Activated CD4-positive, alpha-beta T cell treated with anti-CD3 and anti-CD28 coated beads, Interleukin-10, Interleukin-2, amounts not matched to agents 100 ng/mL and 50 ng/mL, durations not matched to agents 16 hours and 8 hours (primary cell): ENCODE results near the gene ERC1.
A peak's percentile ranks its signal among the peaks of the same experiment; 100 is the strongest.
"Not testable (repeated sequence)": the region's sequence is repeated elsewhere in the genome, so short reads cannot be mapped to it uniquely, and the experiment has no call there.

Experiments
- DNase-seq: peaks from one replicate; pipeline ENCODE4 v3.0.0-alpha.2; 2020

The ERC1 gene

GRCh38 chr12:1197264-1198018 is 206.4 kb downstream of the ERC1 start:
- DNase-seq: no peak

DNA sequence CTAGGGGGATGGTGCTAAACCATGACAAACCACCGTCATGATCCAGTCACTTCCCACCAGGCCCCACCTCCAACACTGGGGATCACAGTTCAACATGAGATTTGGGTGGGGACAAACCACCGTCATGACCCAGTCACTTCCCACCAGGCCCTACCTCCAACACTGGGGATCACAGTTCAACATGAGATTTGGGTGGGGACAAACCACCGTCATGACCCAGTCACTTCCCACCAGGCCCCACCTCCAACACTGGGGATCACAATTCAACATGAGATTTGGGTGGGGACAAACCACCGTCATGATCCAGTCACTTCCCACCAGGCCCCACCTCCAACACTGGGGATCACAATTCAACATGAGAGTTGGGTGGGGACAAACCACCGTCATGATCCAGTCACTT is 207.8 kb downstream of the ERC1 start:
- DNase-seq: not testable (repeated sequence)

GRCh38 chr12:1199700-1200099 is 208.7 kb downstream of the ERC1 start:
- DNase-seq: no peak

DNA sequence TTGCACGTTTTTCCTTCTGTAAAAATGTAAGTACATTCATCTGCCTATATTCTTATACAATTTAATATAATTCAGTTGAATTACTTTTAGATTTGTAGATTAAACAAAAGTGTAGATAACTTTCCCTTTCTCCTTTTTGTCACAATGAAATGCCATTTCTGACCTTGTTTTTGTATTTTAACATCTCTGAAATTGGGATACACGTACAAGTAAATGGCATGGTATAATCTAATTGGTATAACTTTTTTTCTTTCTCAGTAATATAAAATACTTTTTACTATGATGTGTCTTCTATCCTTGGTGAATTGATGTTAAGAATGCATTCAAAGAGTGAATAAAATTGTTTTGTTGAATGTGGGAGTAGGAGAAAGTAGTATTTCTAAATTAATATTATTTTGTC is 210.0 kb downstream of the ERC1 start:
- no peak for DNase-seq

DNA sequence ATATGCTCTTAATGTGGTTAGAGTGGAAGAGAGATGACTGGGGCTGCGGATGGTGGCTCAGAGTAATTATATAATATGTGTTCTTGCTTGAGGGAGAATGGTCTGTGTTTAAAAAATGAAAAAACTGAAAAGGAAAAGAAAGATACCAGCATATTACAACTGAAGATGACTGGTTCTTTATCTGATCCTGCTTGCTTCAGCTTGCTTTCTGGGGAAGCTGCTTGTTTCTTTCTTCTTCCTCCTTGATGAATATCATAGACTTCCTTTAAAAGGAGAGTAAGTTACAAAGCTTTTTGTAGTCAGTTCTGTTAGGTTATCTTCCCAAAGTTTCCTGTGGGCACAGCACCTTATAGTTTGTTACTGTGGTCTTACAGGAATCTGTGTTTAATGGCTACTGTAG is 210.9 kb downstream of the ERC1 start:
- no peak for DNase-seq

DNA sequence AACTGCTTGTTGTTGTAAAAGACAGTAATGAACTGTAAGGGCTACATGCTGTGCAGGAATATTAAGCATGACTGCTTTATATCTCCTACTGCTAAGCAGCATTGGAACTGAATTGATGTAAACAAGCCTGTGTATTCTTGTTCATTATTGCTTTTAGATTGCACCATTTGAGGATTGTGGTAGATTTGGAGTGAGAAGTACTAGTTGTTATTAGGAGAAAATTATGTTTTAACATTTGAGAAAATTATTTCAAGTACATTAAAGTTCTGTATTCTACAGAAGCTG is 212.7 kb downstream of the ERC1 start:
- no peak for DNase-seq

- DNase-seq: peak; percentile 56
Observed at GRCh38 chr12:1204581-1205121, 213.6 kb downstream of the ERC1 start.

DNA sequence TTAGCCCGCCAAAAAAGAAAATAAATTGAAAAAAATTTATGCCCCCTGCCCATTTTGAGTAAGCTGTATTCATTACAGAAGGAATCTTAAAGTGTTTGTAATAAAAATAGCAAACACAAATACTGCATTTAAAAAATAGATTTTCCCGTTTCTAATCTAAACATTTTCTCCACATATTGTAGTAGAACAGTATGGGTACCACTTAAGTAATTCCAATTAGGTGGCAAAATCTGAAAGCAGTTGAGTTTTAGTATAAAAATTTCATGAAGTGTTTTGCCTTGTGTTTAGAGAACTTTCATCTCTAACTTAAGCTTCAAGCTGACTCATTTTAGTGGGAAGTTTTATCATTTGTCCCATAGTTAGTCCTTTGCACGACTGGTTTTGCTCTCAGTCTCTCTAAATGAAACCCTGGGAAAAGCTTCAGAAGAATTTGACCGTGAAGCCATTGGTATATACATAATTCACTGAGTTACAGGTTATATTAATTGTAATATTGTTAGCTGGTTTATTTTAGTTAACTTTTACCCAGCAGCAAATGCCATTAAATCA is 214.6 kb downstream of the ERC1 start:
- no peak for DNase-seq

GRCh38 chr12:1206118-1206734 is 215.2 kb downstream of the ERC1 start:
- no peak for DNase-seq

DNA sequence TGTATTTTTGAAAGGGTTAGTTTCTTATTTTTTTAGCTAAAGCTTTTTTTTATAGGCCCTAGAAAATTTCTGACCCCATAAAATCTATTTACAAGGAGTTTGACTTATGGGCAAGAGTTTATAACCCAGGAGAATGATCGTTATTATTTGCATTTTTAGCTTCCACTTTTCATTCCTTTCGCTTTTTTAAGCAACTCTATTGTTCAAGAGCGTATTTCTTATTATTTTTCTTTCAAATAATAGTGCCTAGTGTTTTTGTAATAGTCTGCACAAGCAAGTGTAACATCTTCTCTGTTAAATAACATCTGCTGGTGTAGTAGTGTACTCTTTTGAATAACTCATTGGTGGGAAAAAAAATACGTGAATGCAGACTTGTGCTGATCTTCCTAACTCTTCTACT is 216.3 kb downstream of the ERC1 start:
- no peak for DNase-seq

GRCh38 chr12:1208719-1209118 is 217.7 kb downstream of the ERC1 start:
- DNase-seq: not testable (repeated sequence)

GRCh38 chr12:1212526-1212925 is 221.5 kb downstream of the ERC1 start:
- no peak for DNase-seq

DNA sequence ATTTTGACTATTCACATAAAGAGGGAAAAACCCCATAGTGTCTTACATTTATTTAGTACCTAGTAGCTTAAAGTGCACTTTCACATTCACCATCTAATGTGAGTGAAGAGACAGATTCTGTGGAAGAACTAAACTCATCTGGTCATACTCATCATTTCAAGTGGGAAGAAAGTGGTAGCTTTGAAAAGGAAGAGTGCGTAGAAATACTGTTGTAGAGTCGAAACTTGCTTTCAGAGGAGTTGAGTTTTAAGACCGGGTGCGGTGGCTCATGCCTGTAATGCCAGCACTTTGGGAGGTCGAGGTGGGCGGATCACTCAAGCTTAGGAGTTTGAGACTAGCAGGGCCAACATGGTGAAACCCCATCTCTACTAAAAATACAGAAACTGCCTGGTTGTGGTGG is 222.2 kb downstream of the ERC1 start:
- peak; percentile 24 for DNase-seq

GRCh38 chr12:1213618-1214205 is 222.7 kb downstream of the ERC1 start:
- no peak for DNase-seq

DNA sequence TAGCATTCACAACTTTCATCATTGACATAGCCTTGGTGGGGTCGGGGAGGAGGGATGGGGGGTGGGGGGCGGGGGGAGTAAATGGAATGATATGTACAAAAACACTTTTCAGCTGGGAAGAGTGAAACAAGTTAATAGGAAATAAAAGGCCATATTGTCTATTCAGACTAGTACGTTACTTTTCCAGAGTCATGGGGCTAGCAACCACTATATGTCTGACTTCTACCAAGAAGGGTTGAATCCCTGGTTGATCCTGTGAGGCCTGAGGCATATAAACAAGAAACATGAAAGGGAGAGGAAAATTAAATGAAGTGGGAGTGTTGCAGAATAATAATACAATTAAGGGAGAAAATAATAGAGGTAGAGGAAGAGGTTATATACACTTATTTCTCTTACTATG is 225.5 kb downstream of the ERC1 start:
- no peak for DNase-seq

DNA sequence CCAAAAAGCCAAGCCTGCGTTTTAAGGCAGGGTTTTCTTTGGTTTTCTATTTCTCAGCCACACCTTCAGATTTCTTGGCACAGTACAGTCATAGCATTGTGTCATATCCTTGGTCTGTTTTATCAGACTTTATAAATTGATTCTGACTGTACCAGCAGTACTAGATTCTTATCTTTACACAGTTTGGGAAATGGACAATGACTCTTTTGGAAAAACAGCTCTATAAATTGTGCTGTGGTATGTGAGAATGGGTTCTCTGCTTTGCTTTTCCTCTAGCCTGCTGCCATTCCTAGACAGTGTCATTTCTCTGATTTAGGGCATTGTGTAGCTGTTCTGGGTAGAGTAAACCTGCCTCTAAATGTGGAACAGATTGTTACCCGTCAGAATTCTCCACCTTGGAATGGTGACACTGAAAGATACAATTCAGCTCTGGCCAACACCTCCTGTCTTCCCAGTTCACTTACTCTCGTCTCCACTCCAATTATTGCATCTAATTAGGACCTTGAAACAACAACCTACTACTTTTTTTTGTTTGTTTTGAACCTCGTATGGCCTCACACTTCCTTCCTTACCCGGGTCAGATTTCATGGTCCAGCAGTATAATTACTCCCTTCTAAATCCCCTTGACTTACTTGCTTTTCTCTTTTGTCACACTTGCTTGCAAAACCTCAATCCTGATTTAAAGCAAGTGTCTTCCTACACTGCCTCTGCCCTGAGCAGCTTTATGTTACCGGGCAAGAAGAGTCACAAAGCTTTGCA is 226.3 kb downstream of the ERC1 start:
- peak; percentile 25 for DNase-seq

DNA sequence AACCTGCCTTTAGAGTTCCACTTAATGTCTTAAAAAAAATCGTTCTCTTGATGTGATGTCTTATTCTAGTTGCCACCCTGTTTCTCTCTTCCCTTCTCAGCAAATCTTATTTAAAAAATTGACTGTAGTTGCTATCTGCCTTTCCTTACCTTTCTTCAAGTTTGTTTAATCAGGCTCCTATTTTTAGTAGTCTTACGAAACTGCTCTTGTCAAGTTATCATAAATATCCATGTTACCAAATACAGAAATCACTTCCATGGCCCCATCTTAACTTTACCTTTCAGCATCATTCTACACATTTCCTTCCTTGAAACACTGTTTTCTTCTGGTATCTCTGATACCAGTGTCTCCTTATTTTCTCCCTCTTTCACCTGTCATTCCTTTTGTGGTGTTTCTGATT is 227.3 kb downstream of the ERC1 start:
- DNase-seq: no peak

- no peak for DNase-seq
Observed at GRCh38 chr12:1220127-1221092, 229.4 kb downstream of the ERC1 start.

DNA sequence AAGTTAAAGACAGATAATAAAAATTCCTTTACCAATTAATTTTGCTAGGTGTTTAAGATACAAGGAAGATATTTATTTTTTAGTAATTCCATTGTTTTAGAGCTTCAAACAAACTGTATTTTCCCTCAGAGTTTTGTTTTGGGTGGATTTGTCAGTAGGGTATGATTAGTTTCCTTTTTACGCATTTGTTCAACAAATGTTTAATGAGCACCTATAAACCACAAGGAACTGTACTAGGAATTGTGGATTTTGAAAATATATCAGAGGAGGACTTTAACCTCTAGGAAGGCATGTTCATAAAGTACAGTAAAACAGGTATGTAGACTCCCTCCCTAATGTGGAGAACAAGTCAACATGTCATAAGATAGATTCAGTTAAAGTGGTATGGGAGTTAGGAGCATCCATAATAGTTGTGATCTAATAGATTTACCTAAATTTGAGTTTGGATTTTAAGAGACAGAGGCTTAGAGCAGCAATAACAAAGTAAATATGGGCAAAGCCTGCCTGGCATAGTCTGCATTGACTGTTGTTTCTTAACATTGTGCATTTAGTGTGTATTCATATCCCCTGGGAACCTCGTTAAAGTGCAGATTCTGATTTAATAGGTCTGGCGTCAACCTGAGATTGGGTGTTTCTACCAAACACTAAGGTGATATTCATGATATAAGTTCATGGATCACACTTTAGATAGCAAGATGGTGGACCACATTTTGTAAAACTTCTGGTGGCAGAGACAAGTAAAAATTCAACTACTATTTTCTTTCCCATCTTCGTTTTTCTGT is 232.0 kb downstream of the ERC1 start:
- DNase-seq: no peak

DNA sequence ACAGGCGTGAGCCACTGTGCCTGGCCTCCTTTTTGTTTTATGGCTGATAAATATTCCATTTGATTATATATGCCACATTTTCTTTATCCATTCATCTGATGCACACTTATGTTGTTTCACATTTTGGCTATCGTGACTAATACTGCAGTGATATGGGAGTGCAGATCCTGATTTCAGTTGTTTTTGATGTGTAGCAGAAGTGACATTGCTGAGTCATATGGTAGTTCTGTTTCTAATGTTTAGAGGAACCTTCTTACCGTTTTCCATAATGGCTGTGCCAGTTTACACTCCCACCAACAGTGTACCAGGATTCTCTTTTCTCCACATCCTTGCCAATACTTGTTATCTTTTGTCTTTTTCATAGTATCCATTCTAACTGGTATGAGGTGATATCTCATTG is 235.9 kb downstream of the ERC1 start:
- DNase-seq: peak; percentile 74

DNA sequence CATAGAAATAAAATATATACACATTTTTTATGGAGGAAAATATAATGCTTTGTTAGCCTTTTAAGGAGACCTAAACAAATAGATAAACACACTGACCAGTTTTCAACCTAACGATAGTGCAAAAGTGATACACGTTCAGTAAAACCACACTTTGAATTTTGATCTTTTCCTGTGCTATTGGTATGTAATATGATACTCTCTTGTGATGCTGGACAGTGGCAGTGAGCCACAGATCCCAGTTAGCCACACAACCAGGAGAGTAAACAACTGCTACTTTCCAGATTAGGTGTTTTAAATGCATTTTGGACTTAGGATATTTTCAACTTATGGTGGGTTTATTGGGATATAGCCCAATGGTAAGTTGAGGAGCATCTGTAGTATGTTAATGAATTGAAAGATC is 243.1 kb downstream of the ERC1 start:
- DNase-seq: no peak
